ENCODE results near the gene IPO9. TPM values are rescaled to one million over a fixed set of nuclear protein-coding genes. Genes with fewer than 3 reads are reported as not detected.

The IPO9 gene
- total RNA-seq, 1 donor from 2014 or later: 20.8 TPM

DNA sequence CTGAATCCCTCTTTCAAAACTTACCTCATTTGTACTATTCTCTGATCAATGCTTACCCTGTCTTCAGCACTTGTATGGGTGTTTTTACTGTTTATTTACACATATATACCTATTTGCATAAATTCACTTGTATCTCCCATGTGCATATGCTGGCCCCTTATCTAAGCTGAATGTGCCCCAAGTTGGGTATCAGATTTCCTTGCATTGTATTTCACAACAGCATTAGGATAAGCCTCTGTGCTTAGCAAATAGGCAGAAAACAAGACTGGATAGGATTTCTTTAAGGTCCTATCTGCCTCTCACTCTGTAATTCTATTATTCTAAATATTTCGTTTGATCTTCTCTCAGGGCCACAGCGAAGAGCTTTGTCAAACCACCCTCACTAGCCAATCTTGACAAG, 45.9 kb upstream of the IPO9 start:
- Histone ChIP-seq H3K4me3 (ENCODE audit: low read depth, low read length) (no peak overlapping the region), H3K36me3 (ENCODE audit: control insufficient read depth, insufficient read depth, low read length) (peaks cover 7% of the 10 kb centered on the region), H3K27me3 (ENCODE audit: control insufficient read depth, insufficient read depth, low read length) (no peaks in the 10 kb centered on the region)
- TF ChIP-seq, protein P1, sequence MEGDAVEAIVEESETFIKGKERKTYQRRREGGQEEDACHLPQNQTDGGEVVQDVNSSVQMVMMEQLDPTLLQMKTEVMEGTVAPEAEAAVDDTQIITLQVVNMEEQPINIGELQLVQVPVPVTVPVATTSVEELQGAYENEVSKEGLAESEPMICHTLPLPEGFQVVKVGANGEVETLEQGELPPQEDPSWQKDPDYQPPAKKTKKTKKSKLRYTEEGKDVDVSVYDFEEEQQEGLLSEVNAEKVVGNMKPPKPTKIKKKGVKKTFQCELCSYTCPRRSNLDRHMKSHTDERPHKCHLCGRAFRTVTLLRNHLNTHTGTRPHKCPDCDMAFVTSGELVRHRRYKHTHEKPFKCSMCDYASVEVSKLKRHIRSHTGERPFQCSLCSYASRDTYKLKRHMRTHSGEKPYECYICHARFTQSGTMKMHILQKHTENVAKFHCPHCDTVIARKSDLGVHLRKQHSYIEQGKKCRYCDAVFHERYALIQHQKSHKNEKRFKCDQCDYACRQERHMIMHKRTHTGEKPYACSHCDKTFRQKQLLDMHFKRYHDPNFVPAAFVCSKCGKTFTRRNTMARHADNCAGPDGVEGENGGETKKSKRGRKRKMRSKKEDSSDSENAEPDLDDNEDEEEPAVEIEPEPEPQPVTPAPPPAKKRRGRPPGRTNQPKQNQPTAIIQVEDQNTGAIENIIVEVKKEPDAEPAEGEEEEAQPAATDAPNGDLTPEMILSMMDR (IDR thresholded peaks at IDR 0.05; ENCODE audit: insufficient read depth, low read length, poor library complexity, severe bottlenecking): no peak
- no peak for DNase-seq (ENCODE audit: low read depth)

DNA sequence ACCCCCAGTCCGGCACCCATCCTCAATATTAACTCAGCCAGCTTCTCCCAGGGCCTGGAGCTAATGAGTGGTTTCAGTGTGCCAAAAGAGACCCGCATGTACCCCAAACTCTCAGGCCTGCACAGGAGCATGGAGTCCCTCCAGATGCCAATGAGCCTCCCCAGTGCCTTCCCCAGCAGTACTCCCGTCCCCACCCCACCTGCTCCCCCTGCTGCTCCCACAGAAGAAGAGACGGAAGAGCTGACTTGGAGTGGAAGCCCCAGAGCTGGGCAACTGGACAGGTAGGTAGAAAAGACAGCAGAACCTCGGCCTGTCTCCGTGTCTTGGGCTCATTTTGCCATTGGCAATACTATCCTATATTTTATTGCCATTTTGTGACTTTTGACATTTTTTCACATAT, 45.4 kb upstream of the IPO9 start:
- DNase-seq (ENCODE audit: low read depth): no peak
- no peaks in the 10 kb centered on the region for H3K27me3 ChIP-seq (ENCODE audit: control insufficient read depth, insufficient read depth, low read length)
- H3K4me3 ChIP-seq (ENCODE audit: low read depth, low read length): no peak overlapping the region
- peaks cover 7% of the 10 kb centered on the region for H3K36me3 ChIP-seq (ENCODE audit: control insufficient read depth, insufficient read depth, low read length)
- TF ChIP-seq, protein P1 (IDR thresholded peaks at IDR 0.05; ENCODE audit: insufficient read depth, low read length, poor library complexity, severe bottlenecking): no peak

DNA sequence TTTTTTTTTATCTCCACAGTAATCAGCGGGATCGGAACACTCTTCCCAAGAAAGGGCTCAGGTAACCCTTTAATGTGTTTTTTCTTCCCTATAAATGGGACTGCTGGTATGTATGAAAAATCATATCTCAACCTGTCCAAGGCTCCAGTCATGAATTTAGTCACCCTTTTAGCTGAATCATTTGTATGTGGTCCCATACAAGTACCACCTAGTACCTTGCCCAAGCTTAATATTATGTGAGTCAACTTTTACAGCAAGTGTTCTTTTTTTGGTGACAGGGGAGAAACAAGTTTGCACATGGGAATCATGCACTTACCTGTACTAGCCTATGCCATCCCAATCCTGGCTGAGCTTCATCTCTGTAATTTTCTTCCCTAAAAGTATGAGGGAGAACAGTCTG, 43.7 kb upstream of the IPO9 start:
- Histone ChIP-seq H3K4me3 (ENCODE audit: low read depth, low read length) (no peak overlapping the region), H3K36me3 (ENCODE audit: control insufficient read depth, insufficient read depth, low read length) (peaks cover 7% of the 10 kb centered on the region), H3K27me3 (ENCODE audit: control insufficient read depth, insufficient read depth, low read length) (no peaks in the 10 kb centered on the region)
- TF ChIP-seq, protein P1 (IDR thresholded peaks at IDR 0.05; ENCODE audit: insufficient read depth, low read length, poor library complexity, severe bottlenecking): no peak
- no peak for DNase-seq (ENCODE audit: low read depth)

DNA sequence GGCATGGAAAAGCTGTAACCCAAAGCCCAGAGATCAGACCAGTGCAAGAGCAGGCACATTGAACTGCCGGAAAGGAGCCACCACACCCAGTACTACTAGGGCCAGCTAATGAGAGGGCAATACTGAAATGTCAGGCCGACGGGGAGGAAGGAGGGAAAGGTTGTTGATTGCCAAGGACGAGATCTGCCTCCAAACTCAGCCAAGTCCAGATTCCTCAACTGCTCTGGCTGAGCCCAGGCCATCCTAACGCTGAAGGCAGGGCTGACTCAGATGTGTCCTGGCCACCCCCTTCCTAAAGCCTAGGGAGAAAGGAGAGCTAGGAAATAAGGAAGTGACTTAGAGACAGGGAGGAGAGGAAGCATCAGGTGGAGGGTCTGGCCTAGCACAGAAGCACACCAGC, 42.1 kb upstream of the IPO9 start:
- DNase-seq (ENCODE audit: low read depth): no peak

DNA sequence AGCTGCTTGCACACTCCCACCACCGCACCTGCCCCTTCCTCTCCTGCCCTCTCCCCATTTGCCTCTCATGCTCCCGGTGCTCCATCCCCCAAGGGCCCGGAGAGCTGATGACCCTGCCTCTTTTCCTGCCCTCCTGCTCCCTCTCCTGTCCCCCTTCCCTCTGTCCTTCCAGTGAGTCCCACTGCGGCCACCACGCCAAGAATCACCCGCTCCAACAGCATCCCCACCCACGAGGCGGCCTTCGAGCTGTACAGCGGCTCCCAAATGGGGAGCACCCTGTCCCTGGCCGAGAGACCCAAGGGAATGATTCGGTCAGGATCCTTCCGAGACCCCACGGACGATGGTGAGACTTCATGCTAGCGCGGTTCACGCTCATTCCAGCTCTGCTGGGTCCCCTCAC, 40.7 kb upstream of the IPO9 start:
- no peak overlapping the region for H3K4me3 ChIP-seq (ENCODE audit: low read depth, low read length)
- no peak for DNase-seq (ENCODE audit: low read depth)
- H3K36me3 ChIP-seq (ENCODE audit: control insufficient read depth, insufficient read depth, low read length): peaks cover 3% of the 10 kb centered on the region
- no peaks in the 10 kb centered on the region for H3K27me3 ChIP-seq (ENCODE audit: control insufficient read depth, insufficient read depth, low read length)
- TF ChIP-seq, protein P1 (IDR thresholded peaks at IDR 0.05; ENCODE audit: insufficient read depth, low read length, poor library complexity, severe bottlenecking): no peak

More for the DNA sequence above, 42.1 kb upstream of the IPO9 start:
- Histone ChIP-seq H3K27me3 (ENCODE audit: control insufficient read depth, insufficient read depth, low read length) (no peaks in the 10 kb centered on the region), H3K36me3 (ENCODE audit: control insufficient read depth, insufficient read depth, low read length) (peaks cover 3% of the 10 kb centered on the region), H3K4me3 (ENCODE audit: low read depth, low read length) (no peak overlapping the region)
- TF ChIP-seq, protein P1 (IDR thresholded peaks at IDR 0.05; ENCODE audit: insufficient read depth, low read length, poor library complexity, severe bottlenecking): no peak

DNA sequence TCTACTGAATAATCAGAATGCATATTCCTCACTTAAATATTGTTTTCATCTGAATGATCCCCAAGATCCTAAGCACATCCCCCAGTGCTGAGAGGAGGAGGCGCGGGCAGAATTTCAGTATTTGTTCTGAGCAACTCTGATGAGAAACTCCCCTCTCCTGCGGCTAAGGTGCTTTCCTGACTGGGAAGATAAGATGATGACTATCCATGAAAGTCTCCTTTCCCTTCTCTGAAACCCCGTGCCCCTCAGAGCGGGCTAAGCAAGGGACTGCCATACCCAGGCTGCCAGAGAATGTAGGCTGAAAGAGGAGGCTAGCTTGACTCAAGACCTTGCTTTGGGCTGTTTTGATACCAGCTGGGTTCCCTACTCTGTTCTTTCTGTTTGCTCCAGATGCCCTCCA, 39.7 kb upstream of the IPO9 start:
- H3K4me3 ChIP-seq (ENCODE audit: low read depth, low read length): no peak overlapping the region
- no peaks in the 10 kb centered on the region for H3K27me3 ChIP-seq (ENCODE audit: control insufficient read depth, insufficient read depth, low read length)
- TF ChIP-seq, protein P1 (IDR thresholded peaks at IDR 0.05; ENCODE audit: insufficient read depth, low read length, poor library complexity, severe bottlenecking): no peak
- H3K36me3 ChIP-seq (ENCODE audit: control insufficient read depth, insufficient read depth, low read length): peaks cover 3% of the 10 kb centered on the region
- DNase-seq (ENCODE audit: low read depth): no peak
